ENCODE measurements around the gene ACAN.

Gene ACAN

DNA sequence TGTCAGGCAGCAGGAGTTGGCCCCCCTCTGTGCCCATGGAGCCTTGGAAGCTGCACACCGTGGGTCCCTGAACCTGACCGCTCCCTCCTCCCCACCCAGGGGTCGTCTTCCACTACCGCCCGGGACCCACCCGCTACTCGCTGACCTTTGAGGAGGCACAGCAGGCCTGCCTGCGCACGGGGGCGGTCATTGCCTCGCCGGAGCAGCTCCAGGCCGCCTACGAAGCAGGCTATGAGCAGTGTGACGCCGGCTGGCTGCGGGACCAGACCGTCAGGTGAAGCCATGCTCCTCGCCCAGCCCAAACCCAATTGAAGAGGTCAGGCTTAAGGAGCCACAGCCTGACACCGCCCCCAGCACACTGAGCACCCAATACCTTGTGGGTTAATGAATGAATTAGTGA is 43.9 kb downstream of the ACAN start:
- no peak for DNase-seq (ENCODE audit: low spot score)
- H3K18ac ChIP-seq (ENCODE audit: low read length), result no peak overlapping the region
- H2BK12ac ChIP-seq (ENCODE audit: low read length), result no peak overlapping the region
- H3K4me3 ChIP-seq (ENCODE audit: low read length in 2 of 2), result no peak overlapping the region
- WGBS, 2 donors (ENCODE audit: extremely low coverage in 2 of 2, insufficient read length in 2 of 2, insufficient replicate concordance in 1 of 2), result no CpG with 5 or more reads among the region's 20 CpGs
- H2BK5ac ChIP-seq (ENCODE audit: low read length), result peak overlapping the region; percentile 42
- no peak overlapping the region for H4K8ac ChIP-seq (ENCODE audit: low read depth, low read length)
- no peak overlapping the region for H4K91ac ChIP-seq (ENCODE audit: low read depth, low read length, poor library complexity)
- H2AFZ ChIP-seq (ENCODE audit: low read length), result no peak overlapping the region
- no peak overlapping the region for H3K4ac ChIP-seq (ENCODE audit: low read length)
- no peaks in the 10 kb centered on the region for H3K4me1 ChIP-seq (ENCODE audit: control insufficient read depth in 2 of 2, insufficient read depth in 1 of 2, low read depth in 1 of 2, low read length in 2 of 2)
- no peaks in the 10 kb centered on the region for H3K27me3 ChIP-seq (ENCODE audit: control insufficient read depth in 3 of 3, insufficient read depth in 3 of 3, low read depth in 1 of 3, low read length in 3 of 3)
- H3K14ac ChIP-seq (ENCODE audit: low read length), result peak overlapping the region; percentile 86
- H2BK15ac ChIP-seq (ENCODE audit: low read length), result no peak overlapping the region
- no peaks in the 10 kb centered on the region for H3K9me3 ChIP-seq (replicated peaks in 1 of 2; ENCODE audit: control insufficient read depth in 2 of 2, insufficient read depth in 1 of 2, low read depth in 1 of 2, low read length in 2 of 2)
- no peak overlapping the region for H3K23ac ChIP-seq (ENCODE audit: low read depth, low read length, poor library complexity)
- no peak overlapping the region for H3K27ac ChIP-seq (replicated peaks; ENCODE audit: low read length)
- no peak overlapping the region for H3K4me2 ChIP-seq (ENCODE audit: insufficient read depth, low read length, poor library complexity, severe bottlenecking)
- H3K36me3 ChIP-seq (replicated peaks in 1 of 2; ENCODE audit: control insufficient read depth in 2 of 2, insufficient read depth in 2 of 2, low read length in 2 of 2), result no peaks in the 10 kb centered on the region
- no peak overlapping the region for H2BK120ac ChIP-seq (ENCODE audit: low read depth, low read length)
- H2AK5ac ChIP-seq (ENCODE audit: low read depth, low read length), result peak overlapping the region; percentile 32
- no peaks in the 10 kb centered on the region for H3K79me1 ChIP-seq (ENCODE audit: low read depth, low read length)
- no peak overlapping the region for H3K9ac ChIP-seq (ENCODE audit: low read depth, low read length, poor library complexity)

DNA sequence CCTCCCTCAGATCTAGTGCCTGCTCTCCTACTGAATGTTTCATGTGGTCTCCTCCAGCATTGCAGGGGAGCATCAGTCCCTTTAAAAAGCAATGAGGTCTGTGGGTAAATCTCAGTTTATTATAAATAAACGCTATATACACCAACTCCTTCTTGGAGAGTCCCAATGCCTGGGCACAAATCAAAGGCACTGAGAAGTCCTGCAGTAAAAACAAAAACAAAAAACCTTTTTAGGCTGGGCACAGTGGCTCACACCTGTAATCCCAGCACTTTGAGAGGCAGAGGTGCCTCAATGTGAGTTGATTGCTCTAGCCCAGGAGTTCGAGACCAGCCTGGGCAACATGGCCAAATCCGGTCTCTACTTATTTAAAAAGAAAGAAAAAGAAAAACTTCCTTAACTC is 45.0 kb downstream of the ACAN start:
- H2BK12ac ChIP-seq (ENCODE audit: low read length), result no peak overlapping the region
- no peak overlapping the region for H3K27ac ChIP-seq (replicated peaks; ENCODE audit: low read length)
- H3K4ac ChIP-seq (ENCODE audit: low read length), result no peak overlapping the region
- H3K18ac ChIP-seq (ENCODE audit: low read length), result no peak overlapping the region
- no peak overlapping the region for H4K91ac ChIP-seq (ENCODE audit: low read depth, low read length, poor library complexity)
- H3K4me3 ChIP-seq (ENCODE audit: low read length in 2 of 2), result no peak overlapping the region
- no peaks in the 10 kb centered on the region for H3K36me3 ChIP-seq (replicated peaks in 1 of 2; ENCODE audit: control insufficient read depth in 2 of 2, insufficient read depth in 2 of 2, low read length in 2 of 2)
- no peak overlapping the region for H2BK5ac ChIP-seq (ENCODE audit: low read length)
- H3K9me3 ChIP-seq (replicated peaks in 1 of 2; ENCODE audit: control insufficient read depth in 2 of 2, insufficient read depth in 1 of 2, low read depth in 1 of 2, low read length in 2 of 2), result no peaks in the 10 kb centered on the region
- no peak for DNase-seq (ENCODE audit: low spot score)
- H3K4me1 ChIP-seq (ENCODE audit: control insufficient read depth in 2 of 2, insufficient read depth in 1 of 2, low read depth in 1 of 2, low read length in 2 of 2), result no peaks in the 10 kb centered on the region
- H2BK120ac ChIP-seq (ENCODE audit: low read depth, low read length), result no peak overlapping the region
- H2BK15ac ChIP-seq (ENCODE audit: low read length), result no peak overlapping the region
- H2AK5ac ChIP-seq (ENCODE audit: low read depth, low read length), result no peak overlapping the region
- no peak overlapping the region for H3K9ac ChIP-seq (ENCODE audit: low read depth, low read length, poor library complexity)
- no peak overlapping the region for H3K14ac ChIP-seq (ENCODE audit: low read length)
- H3K27me3 ChIP-seq (ENCODE audit: control insufficient read depth in 3 of 3, insufficient read depth in 3 of 3, low read depth in 1 of 3, low read length in 3 of 3), result no peaks in the 10 kb centered on the region
- no peak overlapping the region for H2AFZ ChIP-seq (ENCODE audit: low read length)
- no peak overlapping the region for H3K23ac ChIP-seq (ENCODE audit: low read depth, low read length, poor library complexity)
- H4K8ac ChIP-seq (ENCODE audit: low read depth, low read length), result no peak overlapping the region
- no peaks in the 10 kb centered on the region for H3K79me1 ChIP-seq (ENCODE audit: low read depth, low read length)
- no CpG with 5 or more reads among the region's 3 CpGs for WGBS, 2 donors (ENCODE audit: extremely low coverage in 2 of 2, insufficient read length in 2 of 2, insufficient replicate concordance in 1 of 2)
- H3K4me2 ChIP-seq (ENCODE audit: insufficient read depth, low read length, poor library complexity, severe bottlenecking), result no peak overlapping the region

DNA sequence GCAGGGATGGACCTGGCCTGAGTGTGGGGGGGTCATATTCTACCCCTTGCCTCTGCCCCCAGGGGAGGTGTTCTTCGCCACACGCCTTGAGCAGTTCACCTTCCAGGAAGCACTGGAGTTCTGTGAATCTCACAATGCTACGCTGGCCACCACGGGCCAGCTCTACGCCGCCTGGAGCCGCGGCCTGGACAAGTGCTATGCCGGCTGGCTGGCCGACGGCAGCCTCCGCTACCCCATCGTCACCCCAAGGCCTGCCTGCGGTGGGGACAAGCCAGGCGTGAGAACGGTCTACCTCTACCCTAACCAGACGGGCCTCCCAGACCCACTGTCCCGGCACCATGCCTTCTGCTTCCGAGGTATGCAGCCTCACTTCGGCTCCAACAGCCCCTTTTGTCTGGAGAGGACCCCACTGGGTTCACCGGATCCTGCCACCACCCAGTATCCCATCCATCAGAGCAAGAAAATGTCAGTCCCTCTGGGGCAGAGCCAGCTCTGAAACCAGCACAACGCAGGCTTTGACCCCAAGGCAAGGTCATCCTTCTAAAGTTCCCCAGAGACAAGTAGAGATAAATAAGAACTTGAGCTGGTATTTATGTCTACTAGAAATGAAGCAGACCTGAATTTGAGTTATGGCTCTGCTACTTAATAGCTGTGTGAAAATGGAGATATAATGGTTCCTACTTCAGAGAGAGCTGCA is 46.3 kb downstream of the ACAN start:
- H3K79me1 ChIP-seq (ENCODE audit: low read depth, low read length), result no peaks in the 10 kb centered on the region
- H3K4me1 ChIP-seq (ENCODE audit: control insufficient read depth in 2 of 2, insufficient read depth in 1 of 2, low read depth in 1 of 2, low read length in 2 of 2), result no peaks in the 10 kb centered on the region
- no peak overlapping the region for H3K14ac ChIP-seq (ENCODE audit: low read length)
- H3K4ac ChIP-seq (ENCODE audit: low read length), result no peak overlapping the region
- WGBS, 2 donors (ENCODE audit: extremely low coverage in 2 of 2, insufficient read length in 2 of 2, insufficient replicate concordance in 1 of 2), result no CpG with 5 or more reads among the region's 22 CpGs
- H2AFZ ChIP-seq (ENCODE audit: low read length), result no peak overlapping the region
- no peak for DNase-seq (ENCODE audit: low spot score)
- H4K8ac ChIP-seq (ENCODE audit: low read depth, low read length), result no peak overlapping the region
- no peak overlapping the region for H3K18ac ChIP-seq (ENCODE audit: low read length)
- H2BK5ac ChIP-seq (ENCODE audit: low read length), result no peak overlapping the region
- H4K91ac ChIP-seq (ENCODE audit: low read depth, low read length, poor library complexity), result peak overlapping the region; percentile 9
- no peak overlapping the region for H2BK12ac ChIP-seq (ENCODE audit: low read length)
- no peaks in the 10 kb centered on the region for H3K27me3 ChIP-seq (ENCODE audit: control insufficient read depth in 3 of 3, insufficient read depth in 3 of 3, low read depth in 1 of 3, low read length in 3 of 3)
- H3K9ac ChIP-seq (ENCODE audit: low read depth, low read length, poor library complexity), result no peak overlapping the region
- no peak overlapping the region for H2BK120ac ChIP-seq (ENCODE audit: low read depth, low read length)
- peaks cover 0 to 2% of the 10 kb centered on the region in 2 donors for H3K9me3 ChIP-seq (replicated peaks in 1 of 2; ENCODE audit: control insufficient read depth in 2 of 2, insufficient read depth in 1 of 2, low read depth in 1 of 2, low read length in 2 of 2)
- no peak overlapping the region for H2BK15ac ChIP-seq (ENCODE audit: low read length)
- no peak overlapping the region for H3K27ac ChIP-seq (replicated peaks; ENCODE audit: low read length)
- H3K23ac ChIP-seq (ENCODE audit: low read depth, low read length, poor library complexity), result peak overlapping the region; percentile 52
- peak overlapping the region; percentile 47 for H2AK5ac ChIP-seq (ENCODE audit: low read depth, low read length)
- H3K36me3 ChIP-seq (replicated peaks in 1 of 2; ENCODE audit: control insufficient read depth in 2 of 2, insufficient read depth in 2 of 2, low read length in 2 of 2), result no peaks in the 10 kb centered on the region
- H3K4me2 ChIP-seq (ENCODE audit: insufficient read depth, low read length, poor library complexity, severe bottlenecking), result no peak overlapping the region
- no peak overlapping the region for H3K4me3 ChIP-seq (ENCODE audit: low read length in 2 of 2)

DNA sequence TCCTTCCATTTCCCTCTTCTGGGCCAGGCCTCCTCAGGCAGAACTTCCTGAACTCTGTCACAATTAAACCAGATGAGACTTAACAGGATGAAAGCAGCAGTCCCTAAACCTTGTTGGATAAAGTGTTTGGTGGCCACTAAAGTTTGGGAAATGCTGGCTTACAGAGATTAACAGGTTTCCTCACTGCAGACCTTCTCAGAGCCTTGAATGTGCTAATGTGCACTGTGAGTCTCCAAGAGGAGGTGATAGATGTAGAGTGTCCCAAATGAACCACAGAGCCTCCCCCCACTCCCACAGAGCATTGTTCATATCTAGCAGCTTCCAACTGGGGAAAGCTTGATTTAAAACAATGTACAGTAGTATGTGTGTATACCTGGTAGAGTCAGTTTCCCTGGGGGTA is 49.2 kb downstream of the ACAN start:
- Histone ChIP-seq H2BK15ac (ENCODE audit: low read length) (no peak overlapping the region), H4K91ac (ENCODE audit: low read depth, low read length, poor library complexity) (no peak overlapping the region), H2BK12ac (ENCODE audit: low read length) (no peak overlapping the region), H3K4me1 (ENCODE audit: control insufficient read depth in 2 of 2, insufficient read depth in 1 of 2, low read depth in 1 of 2, low read length in 2 of 2) (no peaks in the 10 kb centered on the region), H3K9me3 (replicated peaks in 1 of 2; ENCODE audit: control insufficient read depth in 2 of 2, insufficient read depth in 1 of 2, low read depth in 1 of 2, low read length in 2 of 2) (peaks cover 3 to 7% of the 10 kb centered on the region in 2 donors), H3K4me3 (ENCODE audit: low read length in 2 of 2) (no peak overlapping the region), H3K79me1 (ENCODE audit: low read depth, low read length) (no peaks in the 10 kb centered on the region), H3K18ac (ENCODE audit: low read length) (no peak overlapping the region), H2AFZ (ENCODE audit: low read length) (no peak overlapping the region), H3K36me3 (replicated peaks in 1 of 2; ENCODE audit: control insufficient read depth in 2 of 2, insufficient read depth in 2 of 2, low read length in 2 of 2) (no peaks in the 10 kb centered on the region), H3K9ac (ENCODE audit: low read depth, low read length, poor library complexity) (no peak overlapping the region), H2AK5ac (ENCODE audit: low read depth, low read length) (no peak overlapping the region), H3K27me3 (ENCODE audit: control insufficient read depth in 3 of 3, insufficient read depth in 3 of 3, low read depth in 1 of 3, low read length in 3 of 3) (no peaks in the 10 kb centered on the region), H2BK5ac (ENCODE audit: low read length) (no peak overlapping the region), H3K4ac (ENCODE audit: low read length) (no peak overlapping the region), H3K14ac (ENCODE audit: low read length) (no peak overlapping the region), H3K23ac (ENCODE audit: low read depth, low read length, poor library complexity) (no peak overlapping the region), H3K4me2 (ENCODE audit: insufficient read depth, low read length, poor library complexity, severe bottlenecking) (no peak overlapping the region), H3K27ac (replicated peaks; ENCODE audit: low read length) (no peak overlapping the region), H2BK120ac (ENCODE audit: low read depth, low read length) (no peak overlapping the region), H4K8ac (ENCODE audit: low read depth, low read length) (no peak overlapping the region)
- DNase-seq (ENCODE audit: low spot score), result no peak

All from neuronal stem cell (in vitro differentiated cells).